Astrocyte (in vitro differentiated cells and primary cell): ENCODE measurements around the gene CRY2. TPM values are rescaled to one million over a fixed set of nuclear protein-coding genes. Genes with fewer than 3 reads are reported as not detected.

Experiments
- DNase-seq: peaks from one replicate; pipeline ENCODE4 v3.0.0-alpha.2; 2010; ENCODE audit warnings: low read depth
- FAIRE-seq: peaks from 2 replicates; lab custom pipeline; 2011; peaks lifted over from hg19 to GRCh38; lab: Jason Lieb, UNC
- H2AFZ ChIP-seq: 2 replicates; pipeline ENCODE4 v1.6.0; 2012; ENCODE audit warnings: low read depth, low read length, inconsistent platforms
- H3K27ac ChIP-seq: 2 replicates; pipeline ENCODE4 v1.5.1; 2011; ENCODE audit warnings: low read depth, low read length, inconsistent platforms
- H3K27me3 ChIP-seq: 2 replicates; pipeline ENCODE4 v1.6.0; 2011; ENCODE audit warnings: low read length, inconsistent platforms; ENCODE audit not compliant: insufficient read depth
- H3K36me3 ChIP-seq: 2 replicates; pipeline ENCODE4 v1.5.1; 2011; ENCODE audit warnings: low read length, inconsistent platforms; ENCODE audit not compliant: insufficient read depth
- H3K4me1 ChIP-seq: 2 replicates; pipeline ENCODE4 v1.5.1; 2011; ENCODE audit warnings: low read length, inconsistent platforms; ENCODE audit not compliant: insufficient read depth
- H3K4me2 ChIP-seq: 2 replicates; pipeline ENCODE4 v1.6.0; 2012; ENCODE audit warnings: low read length, inconsistent platforms
- H3K4me3 ChIP-seq: 2 replicates; pipeline ENCODE4 v1.5.1; 2011; ENCODE audit warnings: low read depth, mild to moderate bottlenecking, low read length, inconsistent platforms; ENCODE audit not compliant: insufficient read depth
- H3K79me2 ChIP-seq: 2 replicates; pipeline ENCODE4 v1.6.0; 2012; ENCODE audit warnings: mild to moderate bottlenecking, low read length, inconsistent platforms; ENCODE audit not compliant: insufficient read depth
- H3K9ac ChIP-seq: 2 replicates; pipeline ENCODE4 v1.6.0; 2012; ENCODE audit warnings: mild to moderate bottlenecking, low read length, inconsistent platforms
- H3K9me3 ChIP-seq: 2 replicates; pipeline ENCODE4 v1.5.1; 2012; ENCODE audit warnings: low read depth, mild to moderate bottlenecking, low read length, inconsistent platforms; ENCODE audit not compliant: insufficient read depth
- H4K20me1 ChIP-seq: 2 replicates; pipeline ENCODE4 v1.6.0; 2012; ENCODE audit warnings: low read length, inconsistent platforms; ENCODE audit not compliant: insufficient read depth
- H3K27ac Mint-ChIP-seq: one replicate; pipeline ENCODE4 v1.8.0; 2021; ENCODE audit warnings: mild to moderate bottlenecking, mixed read lengths; ENCODE audit not compliant: unreplicated experiment
- H3K27me3 Mint-ChIP-seq: one replicate; pipeline ENCODE4 v1.8.0; 2021; ENCODE audit warnings: low read depth, mixed read lengths; ENCODE audit not compliant: unreplicated experiment
- H3K36me3 Mint-ChIP-seq: one replicate; pipeline ENCODE4 v1.8.0; 2021; ENCODE audit warnings: low read depth, mixed read lengths; ENCODE audit not compliant: unreplicated experiment
- H3K4me1 Mint-ChIP-seq: one replicate; pipeline ENCODE4 v1.8.0; 2021; ENCODE audit warnings: low read depth, mixed read lengths; ENCODE audit not compliant: unreplicated experiment
- H3K4me3 Mint-ChIP-seq: one replicate; pipeline ENCODE4 v1.8.0; 2021; ENCODE audit warnings: mild to moderate bottlenecking, moderate library complexity, mixed read lengths; ENCODE audit not compliant: unreplicated experiment
- H3K9me3 Mint-ChIP-seq: one replicate; pipeline ENCODE4 v1.8.0; 2021; ENCODE audit warnings: mild to moderate bottlenecking, mixed read lengths; ENCODE audit not compliant: unreplicated experiment
- EZH2 ChIP-seq: IDR thresholded peaks from 2 replicates; pipeline ENCODE4 v1.6.1; 2012; ENCODE audit warnings: mild to moderate bottlenecking, low read length, inconsistent platforms; ENCODE audit not compliant: insufficient read depth
- total RNA-seq: library from RNA; stranded (reverse); gene quantifications from 2 replicates; pipeline ENCODE4 v1.2.1, GENCODE V29; 2021
- TF ChIP-seq, protein P1 (sequence below): IDR thresholded peaks from 2 replicates; pipeline ENCODE4 v1.5.1; 2011; ENCODE audit warnings: low read depth, mild to moderate bottlenecking, inconsistent platforms, low read length, moderate library complexity; ENCODE audit not compliant: insufficient read depth

Gene CRY2
- total RNA-seq, 1 donor from 2014 or later = 16.9 TPM

DNA sequence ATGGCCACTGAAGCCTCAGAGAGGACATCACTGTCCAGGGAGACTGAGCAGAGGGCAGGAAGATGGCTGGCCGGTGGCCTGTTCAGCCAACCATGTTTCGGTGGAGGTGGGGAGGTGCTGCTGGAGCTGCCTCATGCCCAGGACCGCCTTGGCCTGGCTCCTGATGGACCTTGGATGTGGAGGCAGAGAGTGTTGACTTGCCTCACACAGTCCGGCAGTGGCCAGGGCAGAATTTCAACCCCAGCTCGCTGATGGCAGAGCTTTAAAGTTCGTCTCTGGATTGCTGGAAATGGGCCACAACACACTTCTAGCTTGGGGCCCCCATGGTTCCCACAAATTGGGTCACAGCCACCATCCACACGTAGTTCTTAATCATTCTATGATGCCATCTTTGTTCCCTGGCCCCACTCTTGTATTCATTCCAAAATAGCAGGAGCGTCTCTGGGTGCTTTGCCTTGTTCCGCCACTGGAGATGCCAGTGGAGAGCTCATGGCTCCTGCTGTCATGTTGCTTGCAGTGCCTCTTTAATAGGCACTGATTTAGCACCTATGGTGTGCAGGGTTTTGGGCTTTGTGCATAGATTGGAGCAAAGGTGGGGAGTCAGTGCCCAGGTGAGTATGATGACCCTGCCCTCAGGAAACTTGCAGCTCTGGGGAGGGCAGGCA is 43.7 kb downstream of the CRY2 start:
- no peak overlapping the region for H3K4me2 ChIP-seq
- H3K4me3 ChIP-seq = no peak overlapping the region
- no peak overlapping the region for H3K27ac ChIP-seq
- peaks cover 2% of the 10 kb centered on the region for H3K27me3 ChIP-seq
- H3K27ac Mint-ChIP-seq = peak overlapping the region; percentile 9
- TF ChIP-seq, protein P1, sequence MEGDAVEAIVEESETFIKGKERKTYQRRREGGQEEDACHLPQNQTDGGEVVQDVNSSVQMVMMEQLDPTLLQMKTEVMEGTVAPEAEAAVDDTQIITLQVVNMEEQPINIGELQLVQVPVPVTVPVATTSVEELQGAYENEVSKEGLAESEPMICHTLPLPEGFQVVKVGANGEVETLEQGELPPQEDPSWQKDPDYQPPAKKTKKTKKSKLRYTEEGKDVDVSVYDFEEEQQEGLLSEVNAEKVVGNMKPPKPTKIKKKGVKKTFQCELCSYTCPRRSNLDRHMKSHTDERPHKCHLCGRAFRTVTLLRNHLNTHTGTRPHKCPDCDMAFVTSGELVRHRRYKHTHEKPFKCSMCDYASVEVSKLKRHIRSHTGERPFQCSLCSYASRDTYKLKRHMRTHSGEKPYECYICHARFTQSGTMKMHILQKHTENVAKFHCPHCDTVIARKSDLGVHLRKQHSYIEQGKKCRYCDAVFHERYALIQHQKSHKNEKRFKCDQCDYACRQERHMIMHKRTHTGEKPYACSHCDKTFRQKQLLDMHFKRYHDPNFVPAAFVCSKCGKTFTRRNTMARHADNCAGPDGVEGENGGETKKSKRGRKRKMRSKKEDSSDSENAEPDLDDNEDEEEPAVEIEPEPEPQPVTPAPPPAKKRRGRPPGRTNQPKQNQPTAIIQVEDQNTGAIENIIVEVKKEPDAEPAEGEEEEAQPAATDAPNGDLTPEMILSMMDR = no peak
- no peak for TF ChIP-seq EZH2
- no peaks in the 10 kb centered on the region for H4K20me1 ChIP-seq
- H3K9me3 Mint-ChIP-seq = no peaks in the 10 kb centered on the region
- no peaks in the 10 kb centered on the region for H3K4me1 ChIP-seq
- DNase-seq = no peak
- no peak overlapping the region for H2AFZ ChIP-seq
- H3K4me3 Mint-ChIP-seq = no peak overlapping the region
- no peak for FAIRE-seq
- H3K9me3 ChIP-seq = no peaks in the 10 kb centered on the region
- H3K4me1 Mint-ChIP-seq = no peaks in the 10 kb centered on the region
- no peak overlapping the region for H3K9ac ChIP-seq
- peaks cover 43% of the 10 kb centered on the region for H3K27me3 Mint-ChIP-seq
- no peaks in the 10 kb centered on the region for H3K79me2 ChIP-seq
- H3K36me3 Mint-ChIP-seq = peaks cover 3% of the 10 kb centered on the region
- no peaks in the 10 kb centered on the region for H3K36me3 ChIP-seq

DNA sequence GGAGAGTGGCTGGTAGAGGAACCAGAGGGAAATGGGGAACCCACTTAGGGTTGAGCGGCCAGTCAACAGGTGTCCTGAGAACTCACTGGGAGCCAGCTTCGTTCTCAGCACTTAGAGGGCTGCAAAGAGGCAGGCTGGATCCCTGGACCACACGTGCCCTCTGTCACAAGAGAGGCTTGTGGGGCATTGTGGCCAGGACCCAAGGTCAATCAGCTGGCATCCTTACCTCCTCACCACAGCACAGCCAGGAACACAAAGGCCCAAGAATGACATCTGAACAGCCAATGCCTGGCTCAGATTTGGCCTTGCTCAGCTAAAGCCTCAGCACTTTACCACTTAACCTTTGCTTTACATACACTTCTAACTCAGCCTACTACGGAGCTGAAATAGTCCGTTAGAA is 45.6 kb downstream of the CRY2 start:
- no peak overlapping the region for H3K4me3 Mint-ChIP-seq
- Histone ChIP-seq H3K4me3 (no peak overlapping the region), H3K27me3 (no peaks in the 10 kb centered on the region), H2AFZ (no peak overlapping the region), H3K4me2 (no peak overlapping the region), H3K4me1 (no peaks in the 10 kb centered on the region), H3K9me3 (no peaks in the 10 kb centered on the region), H3K79me2 (no peaks in the 10 kb centered on the region), H3K9ac (no peak overlapping the region), H3K36me3 (no peaks in the 10 kb centered on the region), H4K20me1 (no peaks in the 10 kb centered on the region), H3K27ac (no peak overlapping the region)
- peaks cover 3% of the 10 kb centered on the region for H3K36me3 Mint-ChIP-seq
- TF ChIP-seq, protein P1 = no peak
- TF ChIP-seq EZH2 = no peak
- H3K4me1 Mint-ChIP-seq = no peaks in the 10 kb centered on the region
- no peak overlapping the region for H3K27ac Mint-ChIP-seq
- no peak for DNase-seq
- peaks cover 39% of the 10 kb centered on the region for H3K27me3 Mint-ChIP-seq
- H3K9me3 Mint-ChIP-seq = no peaks in the 10 kb centered on the region
- no peak for FAIRE-seq

DNA sequence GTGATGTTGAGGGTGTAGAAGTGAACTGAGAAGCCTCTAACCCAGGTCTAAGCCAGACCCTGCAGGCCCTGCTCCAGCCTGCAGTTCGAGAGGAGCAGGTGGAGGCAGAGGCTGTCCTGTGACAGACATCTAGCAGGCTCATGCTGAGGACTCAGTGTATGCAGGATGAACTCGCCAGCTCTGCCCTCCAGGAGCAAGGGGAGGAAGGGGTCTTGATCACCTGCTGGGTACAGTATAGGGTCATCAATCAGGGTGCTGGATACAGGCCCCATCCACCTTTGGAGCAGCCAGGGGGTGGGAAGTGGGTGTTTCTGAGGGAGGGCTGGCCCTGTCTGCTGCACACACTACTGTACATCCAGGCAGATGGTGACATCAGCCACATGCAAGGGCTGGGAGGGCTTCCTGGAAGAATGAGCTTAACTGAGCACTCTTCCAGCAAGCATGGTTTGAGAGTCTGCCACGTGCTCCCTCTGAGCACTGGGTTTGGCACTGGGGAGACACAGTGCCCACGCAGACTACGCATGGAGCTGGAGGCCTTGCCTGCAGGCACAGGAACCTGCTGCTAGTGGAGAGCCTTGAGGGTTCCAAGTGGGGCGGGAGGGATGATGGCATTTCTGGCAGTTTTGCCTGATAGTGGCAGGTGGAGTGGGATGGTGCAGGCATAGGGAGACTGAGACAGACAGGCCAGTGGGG is 47.4 kb downstream of the CRY2 start:
- Mint-ChIP-seq H3K4me1 (no peaks in the 10 kb centered on the region), H3K9me3 (no peaks in the 10 kb centered on the region), H3K27ac (no peak overlapping the region), H3K36me3 (peaks cover 3% of the 10 kb centered on the region), H3K27me3 (peaks cover 36% of the 10 kb centered on the region), H3K4me3 (no peak overlapping the region)
- Histone ChIP-seq H3K36me3 (no peaks in the 10 kb centered on the region), H3K4me3 (no peak overlapping the region), H3K79me2 (no peaks in the 10 kb centered on the region), H3K9ac (no peak overlapping the region), H4K20me1 (no peaks in the 10 kb centered on the region), H3K27me3 (no peaks in the 10 kb centered on the region), H3K4me1 (peaks cover 6% of the 10 kb centered on the region), H2AFZ (no peak overlapping the region), H3K4me2 (no peak overlapping the region), H3K9me3 (no peaks in the 10 kb centered on the region), H3K27ac (no peak overlapping the region)
- TF ChIP-seq, protein P1 = no peak
- no peak for TF ChIP-seq EZH2
- DNase-seq (no peak), FAIRE-seq (no peak)
